Measurements from ENCODE around the gene SLC66A1. TPM values are rescaled to one million over a fixed set of nuclear protein-coding genes. Genes with fewer than 3 reads are reported as not detected.

SLC66A1 gene
- total RNA-seq, 1 donor from 2014 or later, result 22.6 TPM

DNA sequence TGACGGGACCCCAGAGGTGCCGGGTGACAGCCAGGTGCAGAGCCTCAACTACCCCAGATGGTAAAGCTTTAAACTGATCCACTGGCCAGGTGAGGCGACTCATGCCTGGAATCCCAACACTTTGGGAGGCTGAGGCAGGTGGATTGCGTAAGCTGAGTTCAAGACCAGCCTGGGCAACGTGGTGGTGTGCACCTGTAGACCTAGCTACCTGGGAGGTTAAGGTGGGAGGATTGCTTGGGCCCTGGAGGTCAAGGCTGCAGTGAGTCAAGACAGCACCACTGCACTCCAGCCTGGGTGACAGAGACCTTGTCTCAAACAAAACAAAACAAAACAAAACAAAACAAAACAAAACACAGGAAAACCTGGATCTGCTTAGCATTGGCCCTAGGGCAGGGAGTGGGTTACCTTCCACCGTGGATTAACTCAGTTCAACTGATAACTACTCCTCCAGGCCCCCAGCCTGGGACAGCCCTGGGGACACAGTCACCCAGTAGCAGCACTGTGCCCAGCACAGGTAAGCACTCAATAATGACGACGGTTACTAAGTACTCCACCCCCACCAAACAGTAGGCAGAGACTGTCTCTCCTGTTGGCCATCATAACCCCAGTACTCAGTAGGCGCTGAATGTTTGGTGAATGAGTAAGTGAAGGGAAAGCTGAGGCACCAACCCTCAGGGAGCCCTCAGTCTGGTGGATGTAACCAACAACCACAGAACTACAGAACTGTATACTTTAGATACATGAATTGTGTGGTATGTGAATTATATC is 21.6 kb downstream of the SLC66A1 start:
- Mint-ChIP-seq H3K27me3 (ENCODE audit: unreplicated experiment) (peaks cover 10% of the 10 kb centered on the region), H3K27ac (ENCODE audit: unreplicated experiment) (no peak overlapping the region), H3K36me3 (ENCODE audit: low read depth, unreplicated experiment) (peaks cover 4% of the 10 kb centered on the region), H3K9me3 (ENCODE audit: unreplicated experiment) (no peaks in the 10 kb centered on the region), H3K4me1 (ENCODE audit: unreplicated experiment) (no peaks in the 10 kb centered on the region), H3K4me3 (ENCODE audit: unreplicated experiment) (no peak overlapping the region)
- no peak for DNase-seq (ENCODE audit: low spot score)
- TF ChIP-seq, protein P1, sequence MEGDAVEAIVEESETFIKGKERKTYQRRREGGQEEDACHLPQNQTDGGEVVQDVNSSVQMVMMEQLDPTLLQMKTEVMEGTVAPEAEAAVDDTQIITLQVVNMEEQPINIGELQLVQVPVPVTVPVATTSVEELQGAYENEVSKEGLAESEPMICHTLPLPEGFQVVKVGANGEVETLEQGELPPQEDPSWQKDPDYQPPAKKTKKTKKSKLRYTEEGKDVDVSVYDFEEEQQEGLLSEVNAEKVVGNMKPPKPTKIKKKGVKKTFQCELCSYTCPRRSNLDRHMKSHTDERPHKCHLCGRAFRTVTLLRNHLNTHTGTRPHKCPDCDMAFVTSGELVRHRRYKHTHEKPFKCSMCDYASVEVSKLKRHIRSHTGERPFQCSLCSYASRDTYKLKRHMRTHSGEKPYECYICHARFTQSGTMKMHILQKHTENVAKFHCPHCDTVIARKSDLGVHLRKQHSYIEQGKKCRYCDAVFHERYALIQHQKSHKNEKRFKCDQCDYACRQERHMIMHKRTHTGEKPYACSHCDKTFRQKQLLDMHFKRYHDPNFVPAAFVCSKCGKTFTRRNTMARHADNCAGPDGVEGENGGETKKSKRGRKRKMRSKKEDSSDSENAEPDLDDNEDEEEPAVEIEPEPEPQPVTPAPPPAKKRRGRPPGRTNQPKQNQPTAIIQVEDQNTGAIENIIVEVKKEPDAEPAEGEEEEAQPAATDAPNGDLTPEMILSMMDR (IDR thresholded peaks at IDR 0.05; ENCODE audit: unreplicated experiment), result no peak

GRCh38 chr1:19336543-19336942 is 24.4 kb downstream of the SLC66A1 start:
- TF ChIP-seq, protein P1 (IDR thresholded peaks at IDR 0.05; ENCODE audit: unreplicated experiment), result no peak
- Mint-ChIP-seq H3K4me3 (ENCODE audit: unreplicated experiment) (no peak overlapping the region), H3K36me3 (ENCODE audit: low read depth, unreplicated experiment) (peaks cover 3% of the 10 kb centered on the region), H3K27ac (ENCODE audit: unreplicated experiment) (no peak overlapping the region), H3K9me3 (ENCODE audit: unreplicated experiment) (no peaks in the 10 kb centered on the region), H3K4me1 (ENCODE audit: unreplicated experiment) (no peaks in the 10 kb centered on the region), H3K27me3 (ENCODE audit: unreplicated experiment) (peaks cover 12% of the 10 kb centered on the region)
- no peak for DNase-seq (ENCODE audit: low spot score)

- DNase-seq (ENCODE audit: low spot score), result no peak
- Mint-ChIP-seq H3K9me3 (ENCODE audit: unreplicated experiment) (no peaks in the 10 kb centered on the region), H3K36me3 (ENCODE audit: low read depth, unreplicated experiment) (peaks cover 3% of the 10 kb centered on the region), H3K27me3 (ENCODE audit: unreplicated experiment) (peaks cover 12% of the 10 kb centered on the region), H3K4me1 (ENCODE audit: unreplicated experiment) (no peaks in the 10 kb centered on the region), H3K4me3 (ENCODE audit: unreplicated experiment) (no peak overlapping the region), H3K27ac (ENCODE audit: unreplicated experiment) (no peak overlapping the region)
- TF ChIP-seq, protein P1 (IDR thresholded peaks at IDR 0.05; ENCODE audit: unreplicated experiment), result no peak
Measured at GRCh38 chr1:19337289-19337688, 25.2 kb downstream of the SLC66A1 start.

GRCh38 chr1:19338323-19338762 is 26.2 kb downstream of the SLC66A1 start:
- Mint-ChIP-seq H3K4me1 (ENCODE audit: unreplicated experiment) (no peaks in the 10 kb centered on the region), H3K27ac (ENCODE audit: unreplicated experiment) (no peak overlapping the region)

More at GRCh38 chr1:19338323-19338762, 26.2 kb downstream of the SLC66A1 start:
- DNase-seq (ENCODE audit: low spot score), result peak; percentile 55
- TF ChIP-seq, protein P1 (IDR thresholded peaks at IDR 0.05; ENCODE audit: unreplicated experiment), result peak; percentile 35
- H3K9me3 Mint-ChIP-seq (ENCODE audit: unreplicated experiment), result no peaks in the 10 kb centered on the region
- H3K36me3 Mint-ChIP-seq (ENCODE audit: low read depth, unreplicated experiment), result peaks cover 8% of the 10 kb centered on the region
- peak overlapping the region; percentile 37 for H3K4me3 Mint-ChIP-seq (ENCODE audit: unreplicated experiment)
- H3K27me3 Mint-ChIP-seq (ENCODE audit: unreplicated experiment), result peaks cover 13% of the 10 kb centered on the region
